Measurements from ENCODE around the gene SLITRK1.

SLITRK1 gene

DNA sequence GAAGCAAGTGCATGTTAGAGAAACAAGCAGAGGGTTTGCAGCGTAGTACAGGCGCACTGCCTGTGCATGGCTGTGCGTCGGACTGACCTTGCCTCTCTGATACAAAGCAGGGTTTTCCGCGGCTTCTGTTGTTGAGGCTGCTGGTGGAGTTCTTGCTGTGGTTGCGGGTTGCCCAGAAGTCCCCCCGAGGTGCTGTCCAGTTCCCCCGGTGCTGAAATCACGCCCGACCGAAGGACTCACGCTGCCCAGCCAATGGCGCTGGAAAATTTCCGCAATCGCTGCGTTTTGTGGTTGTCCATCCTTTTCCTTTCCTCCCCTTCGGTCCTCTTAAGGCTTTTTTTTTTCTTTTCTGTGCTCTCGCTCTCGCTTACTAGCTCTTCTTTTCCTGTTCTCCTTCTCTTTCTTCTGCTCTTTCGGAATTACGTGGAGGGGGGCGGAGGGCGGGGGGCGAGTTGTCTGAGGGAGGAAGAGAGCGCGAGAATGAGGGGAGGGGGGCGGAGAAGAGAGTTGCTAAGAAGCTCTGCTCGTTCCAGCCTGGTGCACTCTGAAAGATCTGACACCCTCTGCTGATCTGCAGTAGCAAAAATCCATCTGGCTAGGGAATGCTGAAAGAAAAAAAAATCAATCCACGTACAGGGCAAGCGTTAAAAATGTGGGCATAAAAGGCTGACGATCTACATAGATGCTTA, at the start of gene SLITRK1:
TSS of gene SLITRK1 (minus strand) at position 558 of the 689 bp plus-strand sequence. CDS start 967 bp downstream, outside the sequence.
- no peak within 1 kb of the TSS for H3K4me3 Mint-ChIP-seq
- H3K9me3 Mint-ChIP-seq = peaks cover 8% of the 10 kb centered on the region
- H3K36me3 Mint-ChIP-seq (ENCODE audit: low read depth) = no peaks in the 10 kb centered on the region
- peaks cover 51% of the 10 kb centered on the region for H3K27me3 Mint-ChIP-seq (ENCODE audit: low read depth)
- peaks cover 6% of the 10 kb centered on the region for H3K4me1 Mint-ChIP-seq (ENCODE audit: low read depth)
- H3K27ac Mint-ChIP-seq = peak within 1 kb of the TSS; percentile 34

DNA sequence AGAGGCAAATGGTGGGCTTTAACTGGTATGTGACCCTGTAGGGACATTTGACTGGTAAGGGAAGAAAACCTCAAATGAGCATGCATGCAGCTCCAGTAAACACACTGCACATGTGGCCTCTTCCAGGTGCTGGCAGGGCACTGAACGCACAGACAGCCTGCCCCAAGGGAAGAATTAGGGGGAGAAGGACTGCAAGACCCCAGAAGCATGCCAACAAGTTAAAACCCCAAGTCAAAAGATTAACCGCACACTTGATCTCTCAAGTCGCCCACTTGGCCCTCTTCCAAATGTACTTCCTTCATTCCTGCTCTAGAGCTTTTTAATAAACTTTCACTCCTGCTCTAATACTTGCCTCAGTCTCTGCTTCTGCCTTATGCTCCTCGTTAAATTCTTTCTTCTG, 46.9 kb upstream of the SLITRK1 start:
- Mint-ChIP-seq H3K9me3 (no peaks in the 10 kb centered on the region), H3K36me3 (ENCODE audit: low read depth) (no peaks in the 10 kb centered on the region), H3K27ac (no peak overlapping the region), H3K4me3 (no peak overlapping the region), H3K4me1 (ENCODE audit: low read depth) (no peaks in the 10 kb centered on the region), H3K27me3 (ENCODE audit: low read depth) (no peaks in the 10 kb centered on the region)

GRCh38 chr13:83919775-83920174, 37.5 kb upstream of the SLITRK1 start:
- Mint-ChIP-seq H3K9me3 (no peaks in the 10 kb centered on the region), H3K27ac (no peak overlapping the region), H3K4me3 (no peak overlapping the region), H3K36me3 (ENCODE audit: low read depth) (no peaks in the 10 kb centered on the region), H3K4me1 (ENCODE audit: low read depth) (no peaks in the 10 kb centered on the region), H3K27me3 (ENCODE audit: low read depth) (no peaks in the 10 kb centered on the region)

- no peaks in the 10 kb centered on the region for H3K27me3 Mint-ChIP-seq (ENCODE audit: low read depth)
- H3K36me3 Mint-ChIP-seq (ENCODE audit: low read depth) = no peaks in the 10 kb centered on the region
- H3K4me1 Mint-ChIP-seq (ENCODE audit: low read depth) = no peaks in the 10 kb centered on the region
- H3K9me3 Mint-ChIP-seq = peaks cover 23% of the 10 kb centered on the region
- H3K4me3 Mint-ChIP-seq = no peak overlapping the region
- no peak overlapping the region for H3K27ac Mint-ChIP-seq
Observed at GRCh38 chr13:83914368-83914767, 32.1 kb upstream of the SLITRK1 start.

GRCh38 chr13:83907196-83907989, 25.1 kb upstream of the SLITRK1 start:
- Mint-ChIP-seq H3K27me3 (ENCODE audit: low read depth) (no peaks in the 10 kb centered on the region), H3K4me1 (ENCODE audit: low read depth) (no peaks in the 10 kb centered on the region), H3K9me3 (peaks cover 29% of the 10 kb centered on the region), H3K27ac (no peak overlapping the region), H3K36me3 (ENCODE audit: low read depth) (no peaks in the 10 kb centered on the region), H3K4me3 (no peak overlapping the region)

GRCh38 chr13:83906240-83906820, 24.1 kb upstream of the SLITRK1 start:
- Mint-ChIP-seq H3K4me1 (ENCODE audit: low read depth) (no peaks in the 10 kb centered on the region), H3K36me3 (ENCODE audit: low read depth) (no peaks in the 10 kb centered on the region), H3K27ac (no peak overlapping the region), H3K9me3 (peaks cover 20% of the 10 kb centered on the region), H3K4me3 (no peak overlapping the region), H3K27me3 (ENCODE audit: low read depth) (no peaks in the 10 kb centered on the region)

DNA sequence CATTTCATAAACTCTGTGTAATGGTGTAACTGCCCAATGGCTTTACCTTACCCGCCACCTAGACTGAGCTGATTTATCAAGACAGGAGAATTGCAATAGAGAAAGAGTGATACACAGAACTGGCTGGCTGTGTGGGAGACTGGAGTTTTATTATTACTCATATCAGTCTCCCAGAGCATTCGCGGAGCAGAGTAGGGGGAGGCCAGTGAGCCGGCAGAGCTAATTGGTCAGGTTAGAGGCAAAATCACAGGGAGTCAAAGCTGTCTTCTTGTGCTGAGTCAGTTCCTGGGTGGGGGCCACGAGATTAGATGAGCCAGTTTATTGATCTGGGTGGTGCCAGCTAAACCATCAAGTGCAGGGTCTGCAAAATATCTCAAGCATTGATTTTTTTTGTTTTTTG, 23.4 kb upstream of the SLITRK1 start:
- no peaks in the 10 kb centered on the region for H3K27me3 Mint-ChIP-seq (ENCODE audit: low read depth)
- no peaks in the 10 kb centered on the region for H3K4me1 Mint-ChIP-seq (ENCODE audit: low read depth)
- no peak overlapping the region for H3K4me3 Mint-ChIP-seq
- no peak overlapping the region for H3K27ac Mint-ChIP-seq
- H3K9me3 Mint-ChIP-seq = peaks cover 16% of the 10 kb centered on the region
- H3K36me3 Mint-ChIP-seq (ENCODE audit: low read depth) = no peaks in the 10 kb centered on the region

- no peak overlapping the region for H3K27ac Mint-ChIP-seq
- H3K9me3 Mint-ChIP-seq = no peaks in the 10 kb centered on the region
- H3K27me3 Mint-ChIP-seq (ENCODE audit: low read depth) = no peaks in the 10 kb centered on the region
- no peaks in the 10 kb centered on the region for H3K36me3 Mint-ChIP-seq (ENCODE audit: low read depth)
- no peak overlapping the region for H3K4me3 Mint-ChIP-seq
- no peaks in the 10 kb centered on the region for H3K4me1 Mint-ChIP-seq (ENCODE audit: low read depth)
Observed at GRCh38 chr13:83895994-83896580, 13.8 kb upstream of the SLITRK1 start.

GRCh38 chr13:83890358-83890757, 8.1 kb upstream of the SLITRK1 start:
- Mint-ChIP-seq H3K27me3 (ENCODE audit: low read depth) (no peaks in the 10 kb centered on the region), H3K27ac (no peak overlapping the region), H3K36me3 (ENCODE audit: low read depth) (no peaks in the 10 kb centered on the region), H3K4me1 (ENCODE audit: low read depth) (no peaks in the 10 kb centered on the region), H3K9me3 (no peaks in the 10 kb centered on the region), H3K4me3 (no peak overlapping the region)

DNA sequence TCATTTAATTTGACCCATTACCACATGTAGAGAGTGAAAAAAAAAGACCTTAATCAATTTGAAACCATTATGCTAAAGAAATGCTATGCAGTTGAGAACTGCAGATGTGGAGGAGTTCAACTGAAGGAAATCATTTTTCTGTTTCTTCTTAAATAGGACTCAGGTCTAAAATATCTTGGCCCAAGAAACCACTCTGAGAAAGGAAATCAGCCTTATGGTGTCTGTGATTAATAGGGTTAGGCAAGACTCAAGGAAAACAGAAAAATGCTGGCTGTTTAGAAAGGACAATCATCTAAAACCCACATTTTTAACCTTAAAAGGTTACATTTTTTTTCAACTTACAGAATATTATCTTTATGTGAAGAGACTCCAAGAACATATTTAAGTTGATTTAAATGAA, 1.9 kb upstream of the SLITRK1 start:
- no peaks in the 10 kb centered on the region for H3K36me3 Mint-ChIP-seq (ENCODE audit: low read depth)
- H3K4me1 Mint-ChIP-seq (ENCODE audit: low read depth) = peaks cover 6% of the 10 kb centered on the region
- peaks cover 7% of the 10 kb centered on the region for H3K9me3 Mint-ChIP-seq
- no peak overlapping the region for H3K27ac Mint-ChIP-seq
- H3K4me3 Mint-ChIP-seq = no peak overlapping the region
- peaks cover 41% of the 10 kb centered on the region for H3K27me3 Mint-ChIP-seq (ENCODE audit: low read depth)

DNA sequence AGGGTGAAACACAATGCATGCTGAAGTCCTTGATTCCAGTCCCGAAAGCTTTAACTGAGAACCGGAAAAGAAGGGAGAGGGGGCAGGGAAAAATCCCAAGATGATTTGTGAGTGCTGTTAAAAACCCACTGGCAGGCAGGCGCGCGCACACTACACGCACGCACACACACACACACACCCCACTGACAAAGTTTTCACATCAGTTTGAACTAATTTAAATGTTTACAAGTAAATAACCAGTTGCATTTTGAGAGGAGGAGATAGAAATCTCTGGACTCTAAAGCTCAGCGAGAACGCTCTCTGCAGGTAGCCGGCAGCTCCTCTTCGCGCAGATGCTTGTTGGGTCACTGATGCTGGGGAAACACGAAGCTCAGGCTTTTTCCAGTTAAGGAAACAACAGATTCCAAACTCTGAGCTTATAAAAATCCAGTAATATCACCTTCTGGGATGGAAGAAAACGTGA, 818 bp upstream of the SLITRK1 start:
- Mint-ChIP-seq H3K4me3 (no peak overlapping the region), H3K27ac (no peak overlapping the region), H3K4me1 (ENCODE audit: low read depth) (peaks cover 6% of the 10 kb centered on the region), H3K9me3 (peaks cover 8% of the 10 kb centered on the region), H3K27me3 (ENCODE audit: low read depth) (peaks cover 51% of the 10 kb centered on the region), H3K36me3 (ENCODE audit: low read depth) (no peaks in the 10 kb centered on the region)

- Mint-ChIP-seq H3K4me3 (no peak overlapping the region), H3K4me1 (ENCODE audit: low read depth) (peaks cover 6% of the 10 kb centered on the region), H3K36me3 (ENCODE audit: low read depth) (no peaks in the 10 kb centered on the region), H3K9me3 (peaks cover 8% of the 10 kb centered on the region), H3K27me3 (ENCODE audit: low read depth) (peaks cover 51% of the 10 kb centered on the region), H3K27ac (peak overlapping the region; percentile 34)
Observed at GRCh38 chr13:83882606-83882959, 309 bp upstream of the SLITRK1 start.

DNA sequence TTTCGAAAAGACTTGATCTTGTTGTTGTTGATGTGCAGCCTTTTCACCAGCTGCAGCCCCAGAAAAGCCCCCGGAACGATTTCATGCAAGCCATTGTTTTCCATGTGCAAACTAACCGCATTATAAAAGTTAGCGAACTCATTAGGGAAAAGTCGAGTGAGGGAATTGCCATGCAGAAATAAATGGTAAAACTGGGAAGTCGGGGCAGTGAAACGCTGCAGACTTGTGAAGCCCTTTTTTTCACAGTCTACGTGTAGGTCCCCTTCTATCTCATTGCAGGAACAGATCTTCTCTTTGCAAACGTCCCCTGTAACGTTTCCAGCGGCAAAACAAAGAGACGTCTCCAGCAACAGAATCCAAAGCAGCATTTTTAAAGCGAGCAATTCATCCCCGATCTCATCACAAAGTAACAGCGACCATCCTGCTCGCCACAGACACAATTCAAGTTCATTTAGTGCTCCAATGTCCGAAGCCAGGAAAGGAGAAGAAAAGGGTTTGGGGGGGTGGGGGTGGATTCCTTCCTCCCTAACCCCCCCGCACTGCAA, 1.1 kb downstream of the SLITRK1 start:
- Mint-ChIP-seq H3K4me3 (no peak overlapping the region), H3K27me3 (ENCODE audit: low read depth) (peaks cover 51% of the 10 kb centered on the region), H3K9me3 (peaks cover 8% of the 10 kb centered on the region), H3K4me1 (ENCODE audit: low read depth) (peaks cover 11% of the 10 kb centered on the region), H3K36me3 (ENCODE audit: low read depth) (no peaks in the 10 kb centered on the region), H3K27ac (no peak overlapping the region)

DNA sequence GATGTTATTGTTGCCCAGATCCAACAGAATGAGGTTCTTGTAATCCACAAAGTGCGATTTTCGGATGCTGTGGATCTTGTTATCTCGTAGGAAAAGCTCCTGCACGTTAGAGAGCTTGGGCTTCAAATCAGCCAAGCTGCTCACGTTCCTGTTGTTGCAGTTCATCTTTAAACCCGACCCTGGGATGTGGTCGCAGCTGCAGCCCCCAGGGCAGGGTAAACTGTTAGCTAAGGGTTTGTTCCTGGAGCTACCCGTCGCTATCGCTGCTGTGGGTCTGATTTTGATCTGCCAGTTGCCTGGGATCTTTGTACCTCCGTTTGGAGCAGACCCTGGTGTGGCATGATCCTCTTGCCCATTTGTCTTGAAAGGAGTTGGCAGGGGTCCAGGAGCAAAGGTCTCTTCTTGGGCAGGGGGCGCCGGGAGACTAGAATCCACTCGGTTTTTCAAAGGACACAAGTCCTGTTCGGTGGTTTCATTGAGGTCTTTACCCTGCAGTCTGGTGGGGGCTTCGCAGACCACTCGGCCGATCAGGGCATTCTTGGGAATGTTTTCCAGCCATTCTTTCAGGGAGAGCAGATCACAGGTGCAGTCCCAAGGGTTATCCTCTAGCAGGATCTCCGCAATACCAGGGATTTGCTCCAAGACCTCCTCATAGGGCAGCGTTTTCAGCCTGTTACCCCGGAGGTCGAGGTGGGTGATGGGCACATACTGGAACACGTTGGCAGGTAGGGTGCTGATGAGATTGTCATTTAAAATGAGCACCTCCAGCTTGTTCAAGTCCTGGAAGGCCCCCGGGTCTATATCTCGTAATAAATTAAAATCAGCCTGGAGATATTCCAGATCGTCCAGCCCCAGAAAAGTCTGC, 1.8 kb downstream of the SLITRK1 start:
- no peaks in the 10 kb centered on the region for H3K36me3 Mint-ChIP-seq (ENCODE audit: low read depth)
- H3K9me3 Mint-ChIP-seq = peaks cover 8% of the 10 kb centered on the region
- no peak overlapping the region for H3K27ac Mint-ChIP-seq
- peaks cover 51% of the 10 kb centered on the region for H3K27me3 Mint-ChIP-seq (ENCODE audit: low read depth)
- H3K4me1 Mint-ChIP-seq (ENCODE audit: low read depth) = peaks cover 11% of the 10 kb centered on the region
- no peak overlapping the region for H3K4me3 Mint-ChIP-seq
